ENCODE measurements around the gene MARCHF10.

The MARCHF10 gene

GRCh38 chr17:62725791-62726249 lies 82.3 kb downstream of the MARCHF10 start:
- TF ChIP-seq CTCF (conservative IDR thresholded peaks at IDR 0.05; ENCODE audit: low read depth), result no peak
- POLR2A ChIA-PET (ENCODE audit: low non-redundant PET), result no interaction called here
- DNase-seq (ENCODE audit: low spot score), result no peak

GRCh38 chr17:62724398-62725146 lies 83.5 kb downstream of the MARCHF10 start:
- H3K27ac ChIP-seq, result peak overlapping the region; percentile 71
- no peak for TF ChIP-seq CTCF (conservative IDR thresholded peaks at IDR 0.05; ENCODE audit: low read depth)
- POLR2A ChIA-PET (ENCODE audit: low non-redundant PET), result no interaction called here
- DNase-seq (ENCODE audit: low spot score), result peak; percentile 81
- CTCF ChIA-PET, result interaction anchor here (1.6 kb wide), 1 partner anchor 55 kb away, joined by 6 read pairs; no protein-coding TSS in a partner anchor

More at GRCh38 chr17:62725791-62726249, 82.3 kb downstream of the MARCHF10 start:
- CTCF ChIA-PET, result no interaction called here
- H3K27ac ChIP-seq, result peak overlapping the region; percentile 71

- no peak overlapping the region for H3K27ac ChIP-seq
- CTCF ChIA-PET, result interaction anchor here (1.6 kb wide), 1 partner anchor 56 kb away, joined by 6 read pairs; no protein-coding TSS in a partner anchor
- no peak for DNase-seq (ENCODE audit: low spot score)
- no peak for TF ChIP-seq CTCF (conservative IDR thresholded peaks at IDR 0.05; ENCODE audit: low read depth)
- POLR2A ChIA-PET (ENCODE audit: low non-redundant PET), result no interaction called here
These were observed 84.3 kb downstream of the MARCHF10 start for GRCh38 chr17:62723842-62724241.

GRCh38 chr17:62722625-62723024 lies 85.5 kb downstream of the MARCHF10 start:
- CTCF ChIA-PET, result interaction anchor here (0.5 to 0.7 kb wide), 4 partner anchors 30 to 205 kb away, joined by 3 to 6 read pairs (median 3); no protein-coding TSS in a partner anchor
- H3K27ac ChIP-seq, result no peak overlapping the region
- no peak for DNase-seq (ENCODE audit: low spot score)
- TF ChIP-seq CTCF (conservative IDR thresholded peaks at IDR 0.05; ENCODE audit: low read depth), result no peak
- POLR2A ChIA-PET (ENCODE audit: low non-redundant PET), result interaction anchor here (1.2 kb wide), 1 partner anchor 17 kb away, joined by 3 read pairs; no protein-coding TSS in a partner anchor

GRCh38 chr17:62720126-62720850 lies 87.8 kb downstream of the MARCHF10 start:
- no peak for DNase-seq (ENCODE audit: low spot score)
- no peak overlapping the region for H3K27ac ChIP-seq
- no peak; the same call in 1 of the 2 replicates for TF ChIP-seq CTCF (conservative IDR thresholded peaks at IDR 0.05; ENCODE audit: low read depth)
- ChIA-PET CTCF (interaction anchor here (0.7 to 0.9 kb wide), 6 partner anchors 12 to 143 kb away, joined by 3 to 9 read pairs (median 3); no protein-coding TSS in a partner anchor), POLR2A (ENCODE audit: low non-redundant PET) (interaction anchor here (0.6 kb wide), 1 partner anchor 248 kb away, joined by 7 read pairs; no protein-coding TSS in a partner anchor)

GRCh38 chr17:62719586-62719985 lies 88.5 kb downstream of the MARCHF10 start:
- CTCF ChIA-PET, result no interaction called here
- no peak for DNase-seq (ENCODE audit: low spot score)
- no peak overlapping the region for H3K27ac ChIP-seq
- TF ChIP-seq CTCF (conservative IDR thresholded peaks at IDR 0.05; ENCODE audit: low read depth), result no peak
- POLR2A ChIA-PET (ENCODE audit: low non-redundant PET), result no interaction called here
